HG02588 (cell line): Measurements from ENCODE around the gene ADGRV1.
"Not testable (repeated sequence)": the region's sequence is repeated elsewhere in the genome, so short reads cannot be mapped to it uniquely, and the experiment has no call there.

Experiments used
- ATAC-seq: cut with Tn5 transposase; IDR thresholded peaks from one replicate; pipeline ENCODE4 v1.9.1; 2021; ENCODE audit warnings: mild to moderate bottlenecking, moderate library complexity; ENCODE audit not compliant: unreplicated experiment

ADGRV1 gene

GRCh38 chr5:90897618-90898017 is 339.0 kb downstream of the ADGRV1 start:
- no peak for ATAC-seq

DNA sequence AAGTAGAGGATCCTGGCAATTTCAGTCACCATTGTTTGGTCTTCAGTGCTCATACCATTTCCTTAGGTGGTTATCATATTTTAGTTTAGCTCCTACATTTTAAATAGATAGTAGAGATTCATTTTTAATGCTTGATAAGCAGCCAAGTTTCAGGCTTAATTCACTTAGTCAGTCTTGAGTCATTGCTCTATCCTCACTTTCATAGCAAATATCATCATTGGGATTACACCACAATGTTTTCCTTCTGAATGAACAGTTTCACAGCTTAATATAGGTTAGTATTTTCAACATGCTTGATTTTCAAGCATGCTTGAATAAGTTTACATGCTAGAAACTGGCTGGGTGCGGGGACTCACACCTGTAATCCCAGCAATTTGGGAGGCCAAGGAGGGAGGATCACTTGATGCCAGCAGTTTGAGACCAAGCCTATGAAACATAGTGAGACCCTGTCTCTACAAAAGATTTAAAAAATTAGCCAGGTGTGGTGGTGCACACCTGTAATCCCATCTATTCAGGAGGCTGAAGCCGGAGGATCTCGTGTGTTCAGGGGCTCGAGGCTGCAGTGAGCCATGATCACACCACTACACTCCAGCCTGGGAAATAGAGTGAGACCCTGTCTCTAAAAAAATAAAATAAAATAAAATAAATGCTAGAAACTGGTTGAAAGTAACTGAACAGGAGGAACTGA is 339.9 kb downstream of the ADGRV1 start:
- ATAC-seq = no peak

GRCh38 chr5:90899014-90899604 is 340.5 kb downstream of the ADGRV1 start:
- ATAC-seq = no peak

DNA sequence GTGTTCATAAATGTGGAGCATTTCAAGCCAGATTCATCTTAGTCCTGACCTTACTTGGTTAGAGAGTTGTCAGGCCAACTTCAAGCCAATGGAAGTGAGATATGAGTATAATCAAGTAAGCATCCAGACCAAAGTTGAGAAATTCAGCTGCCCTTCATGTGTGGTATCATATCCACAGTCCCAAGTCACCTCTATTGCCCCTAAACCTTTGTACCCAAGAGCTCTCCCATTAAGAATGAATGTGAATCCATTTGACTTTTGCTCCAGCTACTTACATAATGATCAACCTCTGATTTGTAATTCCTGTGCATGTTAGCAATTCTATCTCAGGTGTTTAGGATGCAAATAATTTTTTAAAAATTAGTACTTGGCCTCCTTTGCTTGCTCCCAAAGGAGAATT is 342.7 kb downstream of the ADGRV1 start:
- no peak for ATAC-seq

DNA sequence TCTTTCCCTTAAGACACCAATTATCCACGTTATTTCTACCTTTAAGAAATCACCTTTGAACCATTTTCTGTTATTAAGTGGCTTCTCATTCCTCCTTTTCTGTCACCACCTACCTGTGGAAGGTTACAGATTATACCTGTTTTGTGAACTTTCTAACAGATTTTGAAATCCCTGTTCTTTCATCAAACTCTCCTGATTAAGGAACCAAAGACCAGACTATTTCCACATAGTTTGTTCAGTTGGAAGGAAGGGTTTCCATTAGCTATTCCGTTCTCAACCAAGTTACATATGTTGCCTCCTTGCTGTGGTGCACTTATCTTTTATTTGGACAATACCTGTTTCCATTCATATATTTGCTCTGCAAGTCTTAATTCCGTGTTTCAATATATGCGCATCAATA is 343.6 kb downstream of the ADGRV1 start:
- no peak for ATAC-seq

- no peak for ATAC-seq
These were observed 344.2 kb downstream of the ADGRV1 start for GRCh38 chr5:90902651-90903386.

DNA sequence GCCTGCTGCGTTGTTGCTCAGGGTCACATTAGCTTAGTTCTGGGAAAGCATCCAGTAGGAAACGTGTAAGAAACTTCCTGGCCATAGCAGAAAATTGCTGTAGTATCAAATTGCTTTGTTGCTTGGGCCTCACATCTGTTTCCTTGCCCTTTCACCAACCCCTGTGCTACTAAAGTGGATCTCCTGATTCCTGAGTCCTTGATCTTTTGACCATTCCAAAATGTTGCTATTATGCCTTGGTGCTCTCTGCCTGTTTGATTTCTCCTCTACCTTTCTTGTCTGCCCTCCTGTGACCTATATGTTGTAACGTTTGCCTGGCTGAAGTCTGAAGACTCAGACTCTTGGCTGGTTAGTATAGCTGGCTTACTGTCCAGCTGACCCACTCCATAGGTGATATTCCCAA is 350.5 kb downstream of the ADGRV1 start:
- ATAC-seq = no peak

- ATAC-seq = no peak
These were observed 351.3 kb downstream of the ADGRV1 start for GRCh38 chr5:90909940-90910339.

GRCh38 chr5:90911169-90911568 is 352.6 kb downstream of the ADGRV1 start:
- ATAC-seq = no peak

- ATAC-seq = no peak
These were observed 353.9 kb downstream of the ADGRV1 start for GRCh38 chr5:90912476-90912875.

DNA sequence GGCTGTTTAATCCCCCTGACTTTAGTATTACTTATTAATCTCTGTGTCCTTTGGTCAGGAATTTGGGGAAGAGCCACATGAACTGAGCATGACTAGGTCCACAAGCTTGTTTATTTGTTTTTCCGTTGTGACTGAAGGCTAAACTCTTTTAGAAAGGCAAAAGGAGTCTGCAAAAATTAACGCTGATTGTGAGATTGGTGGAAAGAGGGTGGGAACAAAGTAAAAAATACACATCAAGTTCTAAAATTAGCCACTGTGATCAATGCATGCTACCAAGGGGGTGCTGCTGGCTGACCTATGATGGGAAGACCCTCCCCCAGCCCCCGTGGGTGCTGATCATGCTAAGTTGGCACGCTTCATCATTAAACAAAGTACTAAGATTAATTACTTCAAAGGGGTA is 356.8 kb downstream of the ADGRV1 start:
- ATAC-seq = no peak

GRCh38 chr5:90916947-90917800 is 358.6 kb downstream of the ADGRV1 start:
- no peak for ATAC-seq

DNA sequence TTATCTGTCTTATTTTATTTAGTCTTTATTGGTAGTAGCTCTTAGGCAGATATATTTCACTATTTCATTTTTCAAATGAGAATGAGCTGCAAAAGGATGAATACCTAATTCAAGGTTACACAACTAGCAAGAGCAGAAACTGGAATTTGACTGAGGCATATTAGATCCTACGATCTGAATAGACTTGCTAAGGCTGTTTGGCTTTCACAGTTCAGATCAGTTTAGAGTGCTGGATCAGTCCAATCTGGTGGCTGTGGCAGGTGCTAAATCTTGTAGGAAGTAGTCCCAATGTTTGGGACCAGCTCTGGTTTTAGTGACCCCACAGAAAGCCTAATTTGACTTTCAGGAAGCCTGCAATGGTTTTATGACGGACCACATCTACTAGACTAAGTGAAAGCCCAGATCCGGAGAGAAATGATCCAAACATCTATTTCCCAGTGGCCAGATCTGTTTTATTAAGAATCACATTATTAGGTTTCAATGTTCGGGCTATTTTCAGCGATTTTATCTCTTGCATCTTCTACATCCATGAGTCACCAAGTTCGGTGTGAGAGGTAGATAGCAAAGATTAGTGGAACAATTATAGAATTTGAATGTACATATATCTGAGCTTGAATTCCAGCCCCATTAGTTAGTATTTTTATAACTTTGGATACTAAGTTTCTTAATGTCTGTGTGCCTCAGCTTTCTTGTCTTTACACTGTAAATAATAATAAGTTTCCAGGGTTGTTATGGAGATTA is 359.5 kb downstream of the ADGRV1 start:
- ATAC-seq = no peak

GRCh38 chr5:90921418-90921973 is 362.9 kb downstream of the ADGRV1 start:
- ATAC-seq = no peak

DNA sequence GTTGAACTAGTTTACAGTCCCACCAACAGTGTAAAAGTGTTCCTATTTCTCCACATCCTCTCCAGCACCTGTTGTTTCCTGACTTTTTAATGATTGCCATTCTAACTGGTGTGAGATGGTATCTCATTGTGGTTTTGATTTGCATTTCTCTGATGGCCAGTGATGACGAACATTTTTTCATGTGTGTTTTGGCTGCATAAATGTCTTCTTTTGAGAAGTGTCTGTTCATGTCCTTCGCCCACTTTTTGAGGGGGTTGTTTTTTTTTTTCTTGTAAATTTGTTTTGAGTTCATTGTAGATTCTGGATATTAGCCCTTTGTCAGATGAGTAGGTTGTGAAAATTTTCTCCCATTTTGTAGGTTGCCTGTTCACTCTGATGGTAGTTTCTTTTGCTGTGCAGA is 365.6 kb downstream of the ADGRV1 start:
- ATAC-seq = not testable (repeated sequence)

- ATAC-seq = not testable (repeated sequence)
These were observed 370.6 kb downstream of the ADGRV1 start for GRCh38 chr5:90929013-90929839.

DNA sequence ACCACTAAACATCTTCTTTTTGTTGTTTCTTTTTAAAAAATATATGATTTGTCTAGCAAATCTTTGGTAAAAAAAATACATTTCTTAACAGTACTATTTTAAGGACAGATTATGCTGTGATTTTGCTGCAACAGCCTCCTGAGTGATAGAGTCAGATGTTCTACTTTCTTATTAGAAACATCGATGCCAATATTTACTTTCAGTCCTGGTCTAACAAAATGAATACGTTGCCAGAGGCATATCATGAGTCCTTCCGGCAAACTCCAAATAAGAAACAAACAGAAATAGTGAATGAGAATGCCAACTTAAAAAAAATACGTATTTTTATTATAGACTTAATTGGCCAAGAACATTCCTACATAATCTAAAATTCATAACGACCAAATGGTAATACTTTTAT is 371.5 kb downstream of the ADGRV1 start:
- ATAC-seq = no peak

- ATAC-seq = no peak
These were observed 372.3 kb downstream of the ADGRV1 start for GRCh38 chr5:90930756-90931431.
